HG03521 (cell line): ENCODE results near the gene MERTK.

Experiments used
- ATAC-seq: cut with Tn5 transposase; IDR thresholded peaks from one replicate; pipeline ENCODE4 v1.9.1; 2021; ENCODE audit warnings: mild to moderate bottlenecking, moderate library complexity; ENCODE audit not compliant: unreplicated experiment

Gene MERTK

GRCh38 chr2:112005406-112006075 is 107.1 kb downstream of the MERTK start:
- no peak for ATAC-seq

- no peak for ATAC-seq
These were observed 107.6 kb downstream of the MERTK start for GRCh38 chr2:112006076-112006410.

- no peak for ATAC-seq
These were observed 109.1 kb downstream of the MERTK start for GRCh38 chr2:112007493-112007892.

- ATAC-seq: no peak
These were observed 110.6 kb downstream of the MERTK start for GRCh38 chr2:112008910-112009485.

GRCh38 chr2:112010751-112011150 is 112.3 kb downstream of the MERTK start:
- ATAC-seq: no peak

- no peak for ATAC-seq
These were observed 114.1 kb downstream of the MERTK start for GRCh38 chr2:112012556-112012955.

GRCh38 chr2:112018846-112019245 is 120.4 kb downstream of the MERTK start:
- ATAC-seq: no peak

- ATAC-seq: no peak
These were observed 121.2 kb downstream of the MERTK start for GRCh38 chr2:112019569-112019982.

- ATAC-seq: no peak
These were observed 122.2 kb downstream of the MERTK start for GRCh38 chr2:112020561-112020960.

GRCh38 chr2:112021290-112021689 is 122.9 kb downstream of the MERTK start:
- no peak for ATAC-seq

- ATAC-seq: no peak
These were observed 123.4 kb downstream of the MERTK start for GRCh38 chr2:112021781-112022231.

GRCh38 chr2:112023707-112024106 is 125.3 kb downstream of the MERTK start:
- ATAC-seq: no peak

- ATAC-seq: no peak
These were observed 125.8 kb downstream of the MERTK start for GRCh38 chr2:112024231-112024630.

GRCh38 chr2:112024896-112025491 is 126.6 kb downstream of the MERTK start:
- no peak for ATAC-seq

- no peak for ATAC-seq
These were observed 128.1 kb downstream of the MERTK start for GRCh38 chr2:112026509-112026908.

GRCh38 chr2:112027767-112028166 is 129.4 kb downstream of the MERTK start:
- no peak for ATAC-seq

GRCh38 chr2:112029164-112029563 is 130.8 kb downstream of the MERTK start:
- ATAC-seq: no peak

GRCh38 chr2:112031473-112032223 is 133.2 kb downstream of the MERTK start:
- ATAC-seq: no peak

GRCh38 chr2:112032224-112032586 is 133.8 kb downstream of the MERTK start:
- ATAC-seq: no peak

GRCh38 chr2:112032689-112033465 is 134.5 kb downstream of the MERTK start:
- ATAC-seq: no peak

GRCh38 chr2:112033600-112033999 is 135.2 kb downstream of the MERTK start:
- ATAC-seq: no peak
